ENCODE results near the gene DNM3.

DNA sequence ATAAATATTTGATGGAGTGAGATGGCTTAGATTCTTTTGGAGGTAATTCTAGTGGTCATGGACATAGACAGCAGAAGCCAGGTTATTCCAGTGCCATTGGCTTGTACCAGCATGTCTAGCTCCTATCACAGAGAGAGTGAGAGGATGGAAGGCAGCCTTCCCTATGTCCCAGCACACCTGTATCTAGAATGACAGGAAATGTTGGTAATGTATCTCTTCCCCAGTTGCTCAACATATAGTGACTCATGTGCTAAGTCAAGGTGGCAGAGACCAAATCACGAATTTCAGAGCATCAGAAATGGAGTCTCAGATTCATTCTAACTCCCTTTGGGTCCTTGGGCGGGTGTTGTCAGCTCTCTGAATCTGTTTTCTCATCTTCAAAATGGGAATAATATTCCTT, 31.5 kb upstream of the DNM3 start:
- TF ChIP-seq, protein P1, sequence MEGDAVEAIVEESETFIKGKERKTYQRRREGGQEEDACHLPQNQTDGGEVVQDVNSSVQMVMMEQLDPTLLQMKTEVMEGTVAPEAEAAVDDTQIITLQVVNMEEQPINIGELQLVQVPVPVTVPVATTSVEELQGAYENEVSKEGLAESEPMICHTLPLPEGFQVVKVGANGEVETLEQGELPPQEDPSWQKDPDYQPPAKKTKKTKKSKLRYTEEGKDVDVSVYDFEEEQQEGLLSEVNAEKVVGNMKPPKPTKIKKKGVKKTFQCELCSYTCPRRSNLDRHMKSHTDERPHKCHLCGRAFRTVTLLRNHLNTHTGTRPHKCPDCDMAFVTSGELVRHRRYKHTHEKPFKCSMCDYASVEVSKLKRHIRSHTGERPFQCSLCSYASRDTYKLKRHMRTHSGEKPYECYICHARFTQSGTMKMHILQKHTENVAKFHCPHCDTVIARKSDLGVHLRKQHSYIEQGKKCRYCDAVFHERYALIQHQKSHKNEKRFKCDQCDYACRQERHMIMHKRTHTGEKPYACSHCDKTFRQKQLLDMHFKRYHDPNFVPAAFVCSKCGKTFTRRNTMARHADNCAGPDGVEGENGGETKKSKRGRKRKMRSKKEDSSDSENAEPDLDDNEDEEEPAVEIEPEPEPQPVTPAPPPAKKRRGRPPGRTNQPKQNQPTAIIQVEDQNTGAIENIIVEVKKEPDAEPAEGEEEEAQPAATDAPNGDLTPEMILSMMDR (IDR thresholded peaks at IDR 0.05) = no peak
- TF ChIP-seq EP300 (IDR thresholded peaks at IDR 0.05; ENCODE audit: borderline replicate concordance in 1 of 2, low read depth in 1 of 2, low read length in 1 of 2) (no peak), FOXJ3 (CRISPR knock-in tag; IDR thresholded peaks at IDR 0.05) (no peak), MXI1 (IDR thresholded peaks at IDR 0.05; ENCODE audit: low read depth, low read length) (no peak), SIN3A (IDR thresholded peaks at IDR 0.05; ENCODE audit: borderline replicate concordance, low read depth, low read length) (no peak), YY1 (IDR thresholded peaks at IDR 0.05; ENCODE audit: low read depth) (no peak), ELF1 (IDR thresholded peaks at IDR 0.05) (no peak), POLR2AphosphoS5 (IDR thresholded peaks at IDR 0.05; ENCODE audit: low read depth, low read length) (no peak)
- TF ChIP-seq, protein P2, sequence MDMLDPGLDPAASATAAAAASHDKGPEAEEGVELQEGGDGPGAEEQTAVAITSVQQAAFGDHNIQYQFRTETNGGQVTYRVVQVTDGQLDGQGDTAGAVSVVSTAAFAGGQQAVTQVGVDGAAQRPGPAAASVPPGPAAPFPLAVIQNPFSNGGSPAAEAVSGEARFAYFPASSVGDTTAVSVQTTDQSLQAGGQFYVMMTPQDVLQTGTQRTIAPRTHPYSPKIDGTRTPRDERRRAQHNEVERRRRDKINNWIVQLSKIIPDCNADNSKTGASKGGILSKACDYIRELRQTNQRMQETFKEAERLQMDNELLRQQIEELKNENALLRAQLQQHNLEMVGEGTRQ (IDR thresholded peaks at IDR 0.05; ENCODE audit: borderline replicate concordance, low read depth, low read length) = no peak
- TF ChIP-seq, protein P3, sequence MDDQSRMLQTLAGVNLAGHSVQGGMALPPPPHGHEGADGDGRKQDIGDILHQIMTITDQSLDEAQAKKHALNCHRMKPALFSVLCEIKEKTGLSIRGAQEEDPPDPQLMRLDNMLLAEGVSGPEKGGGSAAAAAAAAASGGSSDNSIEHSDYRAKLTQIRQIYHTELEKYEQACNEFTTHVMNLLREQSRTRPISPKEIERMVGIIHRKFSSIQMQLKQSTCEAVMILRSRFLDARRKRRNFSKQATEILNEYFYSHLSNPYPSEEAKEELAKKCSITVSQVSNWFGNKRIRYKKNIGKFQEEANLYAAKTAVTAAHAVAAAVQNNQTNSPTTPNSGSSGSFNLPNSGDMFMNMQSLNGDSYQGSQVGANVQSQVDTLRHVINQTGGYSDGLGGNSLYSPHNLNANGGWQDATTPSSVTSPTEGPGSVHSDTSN (IDR thresholded peaks at IDR 0.05) = no peak
